ENCODE data around the gene PTPRN2.

The PTPRN2 gene

GRCh38 chr7:158489462-158490155 is 98.0 kb downstream of the PTPRN2 start:
- DNase-seq (ENCODE audit: low spot score), result no peak

GRCh38 chr7:158488181-158488971 is 99.2 kb downstream of the PTPRN2 start:
- DNase-seq (ENCODE audit: low spot score), result no peak

- no peak for DNase-seq (ENCODE audit: low spot score)
Measured at GRCh38 chr7:158487631-158488151, 99.9 kb downstream of the PTPRN2 start.

- DNase-seq (ENCODE audit: low spot score), result no peak
Measured at GRCh38 chr7:158486919-158487318, 100.7 kb downstream of the PTPRN2 start.

- no peak for DNase-seq (ENCODE audit: low spot score)
Measured at GRCh38 chr7:158484801-158485531, 102.7 kb downstream of the PTPRN2 start.

GRCh38 chr7:158482480-158482879 is 105.1 kb downstream of the PTPRN2 start:
- no peak for DNase-seq (ENCODE audit: low spot score)

GRCh38 chr7:158479664-158480025 is 108.0 kb downstream of the PTPRN2 start:
- DNase-seq (ENCODE audit: low spot score), result no peak

- DNase-seq (ENCODE audit: low spot score), result no peak
Measured at GRCh38 chr7:158479021-158479663, 108.5 kb downstream of the PTPRN2 start.

- no peak for DNase-seq (ENCODE audit: low spot score)
Measured at GRCh38 chr7:158477866-158478265, 109.8 kb downstream of the PTPRN2 start.

- no peak for DNase-seq (ENCODE audit: low spot score)
Measured at GRCh38 chr7:158476331-158476932, 111.2 kb downstream of the PTPRN2 start.

- no peak for DNase-seq (ENCODE audit: low spot score)
Measured at GRCh38 chr7:158475679-158476052, 112.0 kb downstream of the PTPRN2 start.

GRCh38 chr7:158475036-158475678 is 112.5 kb downstream of the PTPRN2 start:
- no peak for DNase-seq (ENCODE audit: low spot score)

GRCh38 chr7:158474488-158474887 is 113.1 kb downstream of the PTPRN2 start:
- no peak for DNase-seq (ENCODE audit: low spot score)

GRCh38 chr7:158473946-158474345 is 113.7 kb downstream of the PTPRN2 start:
- no peak for DNase-seq (ENCODE audit: low spot score)

- DNase-seq (ENCODE audit: low spot score), result no peak
Measured at GRCh38 chr7:158473221-158473620, 114.4 kb downstream of the PTPRN2 start.

GRCh38 chr7:158472596-158472995 is 115.0 kb downstream of the PTPRN2 start:
- no peak for DNase-seq (ENCODE audit: low spot score)

- no peak for DNase-seq (ENCODE audit: low spot score)
Measured at GRCh38 chr7:158471716-158472115, 115.9 kb downstream of the PTPRN2 start.

- DNase-seq (ENCODE audit: low spot score), result no peak
Measured at GRCh38 chr7:158470336-158470735, 117.3 kb downstream of the PTPRN2 start.

- DNase-seq (ENCODE audit: low spot score), result no peak
Measured at GRCh38 chr7:158469396-158470051, 118.1 kb downstream of the PTPRN2 start.

- DNase-seq (ENCODE audit: low spot score), result no peak
Measured at GRCh38 chr7:158468700-158469296, 118.8 kb downstream of the PTPRN2 start.
